HG02798 (cell line): ENCODE data around the gene KCNJ14.

ENCODE experiments used
- ATAC-seq: cut with Tn5 transposase; IDR thresholded peaks from one replicate; pipeline ENCODE4 v1.9.1; 2021; ENCODE audit warnings: mild to moderate bottlenecking; ENCODE audit not compliant: unreplicated experiment, poor library complexity

KCNJ14 gene

GRCh38 chr19:48444936-48445200 is 10.5 kb upstream of the KCNJ14 start:
- no peak for ATAC-seq

- peak; percentile 22 for ATAC-seq
Observed at GRCh38 chr19:48445256-48445605, 10.1 kb upstream of the KCNJ14 start.

GRCh38 chr19:48445606-48446481 is 9.5 kb upstream of the KCNJ14 start, which contains the start of gene GRWD1:
Gene GRWD1, plus strand, starts transcription at chr19:48445983. Its CDS starts 23 bp downstream, at chr19:48446006.
- peak; percentile 90 for ATAC-seq

- no peak for ATAC-seq
Observed at GRCh38 chr19:48446579-48446978, 8.8 kb upstream of the KCNJ14 start.

GRCh38 chr19:48448563-48448962 is 6.8 kb upstream of the KCNJ14 start:
- ATAC-seq = no peak

GRCh38 chr19:48450441-48450840 is 4.9 kb upstream of the KCNJ14 start:
- ATAC-seq = no peak

- ATAC-seq = no peak
Observed at GRCh38 chr19:48450863-48451262, 4.5 kb upstream of the KCNJ14 start.

- no peak for ATAC-seq
Observed at GRCh38 chr19:48451624-48452023, 3.8 kb upstream of the KCNJ14 start.

GRCh38 chr19:48452289-48453190 is 2.8 kb upstream of the KCNJ14 start:
- ATAC-seq = no peak

- no peak for ATAC-seq
Observed at GRCh38 chr19:48454150-48454730, 1.1 kb upstream of the KCNJ14 start.

GRCh38 chr19:48455908-48456562 is 661 bp downstream of the KCNJ14 start:
- ATAC-seq = no peak

- no peak for ATAC-seq
Observed at GRCh38 chr19:48456864-48457263, 1.5 kb downstream of the KCNJ14 start.

- no peak for ATAC-seq
Observed at GRCh38 chr19:48458016-48458415, 2.6 kb downstream of the KCNJ14 start.

- no peak for ATAC-seq
Observed at GRCh38 chr19:48461651-48461981, 6.2 kb downstream of the KCNJ14 start.

- no peak for ATAC-seq
Observed at GRCh38 chr19:48461982-48462655, 6.7 kb downstream of the KCNJ14 start.

GRCh38 chr19:48465215-48465614 is 9.8 kb downstream of the KCNJ14 start:
- no peak for ATAC-seq

GRCh38 chr19:48466561-48467325 is 11.4 kb downstream of the KCNJ14 start:
- ATAC-seq = no peak

GRCh38 chr19:48468772-48469288 is 13.5 kb downstream of the KCNJ14 start:
- ATAC-seq = peak; percentile 94

- peak; percentile 14 for ATAC-seq
Observed at GRCh38 chr19:48469289-48469881, 14.0 kb downstream of the KCNJ14 start, which contains the start of gene CYTH2. Gene CYTH2, plus strand, starts transcription at chr19:48469369. Its CDS starts 139 bp downstream, at chr19:48469508.
